Islet of Langerhans (tissue), 1 donor: Measurements from ENCODE around the gene INPP4B.
"Not testable (repeated sequence)": the region's sequence is repeated elsewhere in the genome, so short reads cannot be mapped to it uniquely, and the experiment has no call there.

Experiments
- FAIRE-seq: peaks from one replicate; lab custom pipeline; 2011; peaks lifted over from hg19 to GRCh38; lab: Jason Lieb, UNC

Gene INPP4B

DNA sequence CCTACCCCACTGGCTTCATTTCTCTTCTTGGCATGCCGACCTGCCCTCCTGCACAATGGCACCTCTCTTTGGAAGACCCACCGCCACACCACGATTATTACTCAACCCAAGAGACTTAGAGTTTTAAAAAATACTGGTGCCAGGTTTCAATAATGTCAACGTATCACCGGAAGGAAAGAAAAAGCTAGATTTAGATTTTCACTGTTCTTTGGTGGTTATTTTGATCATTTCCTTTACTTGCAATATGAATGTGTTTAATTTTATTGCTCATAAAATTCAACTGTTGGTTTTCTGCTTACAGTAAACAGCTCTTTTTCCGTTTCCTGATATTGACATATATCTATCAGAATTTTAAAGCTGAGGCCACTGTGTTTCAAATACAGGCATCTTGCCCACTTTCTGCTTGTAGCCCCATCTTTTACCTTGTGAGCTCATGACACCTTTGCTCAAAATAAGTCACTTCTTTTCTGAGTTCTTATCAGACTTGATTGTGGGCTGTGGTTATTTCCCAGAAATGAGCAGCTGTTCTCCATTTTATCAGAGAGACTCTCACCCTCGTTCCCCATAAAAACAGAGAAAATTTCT, 439.1 kb downstream of the INPP4B start:
- no peak for FAIRE-seq

GRCh38 chr4:142406499-142406835, 439.6 kb downstream of the INPP4B start:
- no peak for FAIRE-seq

DNA sequence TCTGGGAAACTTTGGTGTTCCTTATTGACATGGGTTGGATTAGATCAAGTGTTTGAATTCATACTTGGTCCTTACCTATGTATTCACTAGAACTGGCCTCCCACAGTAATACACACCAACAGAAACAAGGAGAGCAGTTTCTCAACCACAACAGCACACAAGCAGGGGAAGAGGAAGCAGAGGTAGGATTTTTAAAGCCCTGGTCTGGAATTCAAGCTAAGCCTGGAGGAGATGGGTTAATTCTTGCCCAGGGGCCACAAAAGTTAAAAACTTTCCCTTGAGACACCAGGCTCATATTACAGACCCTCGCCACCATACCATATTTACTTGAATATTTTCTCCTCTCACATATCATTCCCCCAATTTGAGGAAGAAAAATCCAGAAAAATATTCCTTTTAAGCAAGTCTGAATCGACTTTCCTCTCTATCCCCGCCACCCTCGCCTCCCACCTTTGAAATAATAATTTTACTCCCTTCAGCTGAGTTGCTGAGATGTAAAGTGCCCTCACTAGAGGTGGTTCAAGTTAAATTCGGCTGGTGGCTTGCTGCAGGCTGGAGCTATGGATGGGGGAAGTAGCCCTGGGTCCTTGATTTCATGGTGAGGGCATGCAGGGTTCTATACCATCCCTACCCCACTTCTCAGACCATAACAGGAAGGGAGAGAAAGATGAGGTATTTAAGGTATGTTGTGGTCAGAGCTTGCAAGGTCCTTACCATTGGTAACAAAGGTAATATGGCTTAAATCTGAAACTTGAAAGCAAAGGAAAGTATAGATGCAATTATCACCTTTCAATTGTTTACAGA, 440.2 kb downstream of the INPP4B start:
- no peak for FAIRE-seq

GRCh38 chr4:142405021-142405694, 440.9 kb downstream of the INPP4B start:
- peak; percentile 45 for FAIRE-seq

GRCh38 chr4:142404191-142404611, 441.9 kb downstream of the INPP4B start:
- FAIRE-seq: peak; percentile 62

GRCh38 chr4:142402900-142403299, 443.2 kb downstream of the INPP4B start:
- FAIRE-seq: no peak

- FAIRE-seq: no peak
Measured at GRCh38 chr4:142402156-142402555, 443.9 kb downstream of the INPP4B start.

DNA sequence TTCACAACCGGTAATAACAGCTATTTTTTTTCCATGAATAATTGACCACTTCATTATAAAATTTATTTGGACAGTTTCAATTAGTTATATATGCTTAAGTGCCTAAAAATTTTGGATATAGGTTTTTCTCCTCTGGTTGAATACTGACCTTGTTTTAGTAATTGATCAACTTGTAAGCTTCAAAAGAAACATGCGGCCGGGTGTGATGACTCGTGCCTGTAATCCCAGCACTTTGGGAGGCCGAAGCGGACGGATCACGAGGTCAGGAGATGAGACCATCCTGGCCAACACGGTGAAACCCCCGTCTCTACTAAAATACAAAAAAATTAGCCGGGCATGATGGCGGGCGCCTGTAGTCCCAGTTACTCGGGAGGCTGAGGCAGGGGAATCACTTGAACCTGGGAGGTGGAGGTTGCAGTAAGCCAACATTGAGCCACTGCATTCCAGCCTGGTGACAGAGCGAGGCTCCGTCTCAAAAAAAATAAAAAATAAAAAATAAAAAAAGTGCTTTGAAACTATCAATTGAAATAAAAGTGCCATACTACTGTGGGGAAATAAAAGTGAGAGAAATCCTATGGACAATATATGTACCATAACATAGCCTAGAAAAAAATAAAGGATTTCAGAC, 448.6 kb downstream of the INPP4B start:
- FAIRE-seq: not testable (repeated sequence)

- no peak for FAIRE-seq
Measured at GRCh38 chr4:142396279-142396678, 449.8 kb downstream of the INPP4B start.

- FAIRE-seq: no peak
Measured at GRCh38 chr4:142393127-142393526, 453.0 kb downstream of the INPP4B start.

DNA sequence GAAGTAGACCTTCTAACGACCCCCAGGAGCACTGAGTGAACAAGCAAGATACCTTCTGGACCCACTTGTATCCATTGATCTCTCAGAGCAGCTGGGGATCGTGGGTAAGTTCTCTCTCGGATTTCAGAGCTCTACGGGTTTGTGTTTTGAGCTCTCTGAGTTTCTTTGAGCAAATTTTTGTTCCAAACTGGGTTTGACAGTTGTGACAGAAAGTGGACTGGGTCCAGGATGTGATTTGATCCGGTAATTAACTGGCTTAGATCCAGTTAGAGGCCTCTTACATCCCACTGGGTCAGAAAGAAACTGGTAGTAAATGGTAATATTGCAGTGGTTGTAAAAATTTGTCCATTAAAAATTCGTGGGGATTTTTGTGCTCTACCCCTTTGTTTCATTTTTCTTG, 459.2 kb downstream of the INPP4B start:
- no peak for FAIRE-seq

DNA sequence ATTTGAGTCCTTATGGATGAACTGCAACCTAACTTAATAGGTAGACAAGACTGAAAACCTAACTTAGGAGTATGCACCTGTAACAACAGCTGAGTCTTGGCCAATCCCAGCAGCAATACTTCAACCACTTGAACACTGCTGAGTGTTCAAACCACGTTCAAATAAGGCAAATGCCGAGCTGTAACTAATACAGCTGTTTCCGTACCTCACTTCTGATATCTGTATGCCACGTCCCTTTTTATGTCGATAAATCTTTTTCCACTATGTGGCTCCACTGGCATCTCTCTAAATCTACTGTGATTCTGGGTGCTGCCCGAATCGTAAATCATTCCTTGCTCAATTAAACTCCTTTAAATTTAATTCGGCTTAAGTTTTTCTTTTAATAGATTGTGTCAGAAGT, 459.7 kb downstream of the INPP4B start:
- FAIRE-seq: no peak

DNA sequence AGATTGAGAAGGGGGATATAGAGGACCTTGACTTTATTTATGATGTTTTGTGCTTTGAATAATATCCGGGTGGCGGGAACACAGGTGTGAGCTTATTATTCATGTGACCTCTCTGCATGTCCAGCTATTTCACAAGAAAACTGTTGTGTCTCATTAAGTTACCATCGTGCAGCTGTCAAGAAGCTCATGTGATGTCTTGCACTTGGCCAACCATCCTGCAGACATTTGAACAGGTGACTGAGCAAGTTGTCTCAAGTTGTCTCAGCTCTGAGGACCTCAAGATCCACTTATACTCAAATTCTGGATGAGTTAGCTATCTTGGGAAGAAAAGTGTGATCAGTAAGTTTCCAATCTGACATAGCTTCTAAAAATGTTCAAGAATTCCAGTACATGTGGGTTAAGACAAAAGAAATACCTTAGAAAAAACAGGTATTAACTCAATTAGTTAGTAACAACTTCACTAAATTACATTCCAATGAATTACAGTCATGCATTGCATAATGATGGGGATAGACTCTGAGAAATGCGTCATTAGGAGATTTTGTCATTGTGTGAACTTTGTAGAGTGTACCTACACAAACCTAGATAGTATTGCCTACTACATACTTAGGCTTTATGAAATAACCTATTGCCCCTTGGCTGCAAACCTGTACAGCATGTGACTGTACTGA, 462.2 kb downstream of the INPP4B start:
- FAIRE-seq: no peak

GRCh38 chr4:142383354-142383753, 462.7 kb downstream of the INPP4B start:
- FAIRE-seq: no peak

- no peak for FAIRE-seq
Measured at GRCh38 chr4:142380052-142380602, 466.0 kb downstream of the INPP4B start.

GRCh38 chr4:142379277-142380051, 466.6 kb downstream of the INPP4B start:
- no peak for FAIRE-seq

GRCh38 chr4:142378179-142378578, 467.9 kb downstream of the INPP4B start:
- FAIRE-seq: no peak

DNA sequence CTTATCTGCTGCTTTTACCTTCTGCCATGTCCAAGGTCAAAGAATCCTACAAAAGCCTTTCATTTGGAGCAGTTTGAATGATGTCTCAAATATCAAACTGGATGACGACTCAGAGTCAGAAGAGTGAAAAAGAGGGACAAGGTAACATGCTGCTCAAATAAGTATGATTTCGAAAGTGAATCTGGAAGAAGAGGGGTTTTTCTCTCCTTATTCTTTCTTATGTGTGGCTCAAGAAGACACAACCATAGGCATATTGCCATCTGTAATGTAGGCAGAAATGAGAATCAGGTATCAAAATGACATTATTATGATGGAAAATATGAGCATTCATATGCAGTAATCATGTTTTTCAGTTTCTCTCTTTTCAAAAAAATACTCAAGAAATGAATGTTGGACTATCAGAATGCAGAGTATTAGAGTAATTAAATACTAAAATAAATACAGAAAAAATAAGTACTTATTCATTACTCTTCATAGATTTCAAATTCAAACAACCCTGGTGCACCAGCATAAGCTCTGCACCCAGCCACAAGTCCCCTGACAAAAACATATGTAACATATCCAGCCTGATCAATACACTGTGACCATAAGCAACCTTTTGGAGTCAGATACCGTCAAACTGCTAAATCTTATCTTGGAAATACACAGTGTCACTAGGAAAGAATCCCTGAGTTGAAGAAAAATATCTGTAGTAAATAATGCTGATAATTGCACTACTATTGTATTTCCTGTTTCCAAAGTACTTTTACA, 468.6 kb downstream of the INPP4B start:
- no peak for FAIRE-seq

DNA sequence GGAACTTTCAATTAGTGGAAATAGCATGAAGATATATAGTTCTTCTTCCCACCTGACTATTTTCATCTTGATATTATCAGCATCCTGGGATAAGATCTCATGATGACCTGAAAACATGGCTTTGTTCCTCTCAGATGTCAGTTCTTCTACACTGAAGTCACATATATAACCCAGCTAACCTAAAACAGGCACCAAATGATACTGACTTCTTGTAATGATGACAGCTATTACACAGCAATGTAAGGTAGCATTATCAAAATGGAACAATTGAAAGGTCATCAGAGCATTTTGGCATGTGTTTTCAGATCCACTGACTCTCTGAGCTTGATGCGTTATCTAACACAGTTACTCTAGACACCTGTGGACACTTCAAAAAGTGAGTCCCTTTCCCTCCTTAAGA, 469.9 kb downstream of the INPP4B start:
- FAIRE-seq: no peak

DNA sequence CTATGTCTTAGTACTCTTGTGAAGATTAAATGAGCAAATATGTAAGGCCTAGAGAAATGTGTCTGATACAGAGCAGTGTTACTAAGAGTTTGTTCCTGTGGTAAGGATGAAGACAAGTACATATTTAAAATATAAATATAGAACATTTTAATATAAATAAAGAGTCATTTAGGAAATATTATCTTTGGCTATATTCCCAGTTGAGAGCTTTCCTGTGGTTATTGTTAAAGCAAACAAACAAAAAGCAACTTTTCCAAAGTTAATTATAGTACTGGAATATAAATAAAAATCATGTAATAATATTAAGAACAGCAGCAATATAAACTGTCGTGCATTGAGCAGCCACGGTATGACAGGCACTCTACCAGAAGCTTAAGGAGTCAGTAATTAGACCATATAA, 472.5 kb downstream of the INPP4B start:
- FAIRE-seq: peak; percentile 53
